H1 (cell line): Measurements from ENCODE around the gene PTPN13. TPM values are rescaled to one million over a fixed set of nuclear protein-coding genes. Genes with fewer than 3 reads are reported as not detected.

Experiments used
- CTCF ChIA-PET: fragments of 300-600 bp; sonication (Branson Sonifier 250); formaldehyde crosslinking; loops from one replicate; lab custom pipeline; 2021; ENCODE audit not compliant: partially characterized antibody; lab: Charles Lee
- POLR2A ChIA-PET: fragments of 300-600 bp; sonication (Branson Sonifier 250); formaldehyde crosslinking; loops from one replicate; lab custom pipeline; 2021; ENCODE audit warnings: inconsistent platforms; ENCODE audit not compliant: partially characterized antibody; lab: Charles Lee
- DNase-seq, 2 experiments: peaks; one replicate each; pipeline versions ENCODE4 v3.0.0 to v3.0.0-alpha.2; 2010 to 2022; ENCODE audit warnings: low spot score in 2 of 2, low read depth in 1 of 2, mixed read lengths in 1 of 2
- FAIRE-seq: peaks from 2 replicates; lab custom pipeline; 2011; peaks lifted over from hg19 to GRCh38; lab: Jason Lieb, UNC
- H2AFZ ChIP-seq: 2 replicates; pipeline ENCODE4 v1.8.1; 2012; ENCODE audit warnings: low read length, inconsistent platforms
- H2AK5ac ChIP-seq: 2 replicates; pipeline ENCODE4 v1.6.1; 2013; ENCODE audit warnings: low read depth, low read length
- H2BK120ac ChIP-seq: replicated peaks from 2 replicates; pipeline ENCODE3; 2013; ENCODE audit warnings: low read depth, low read length, inconsistent platforms
- H2BK12ac ChIP-seq: 2 replicates; pipeline ENCODE4 v1.6.1; 2013; ENCODE audit warnings: low read depth, low read length
- H2BK15ac ChIP-seq: 2 replicates; pipeline ENCODE4 v1.6.1; 2013; ENCODE audit warnings: low read length
- H2BK20ac ChIP-seq: 2 replicates; pipeline ENCODE4 v1.6.1; 2013; ENCODE audit warnings: low read length
- H2BK5ac ChIP-seq: 2 replicates; pipeline ENCODE4 v1.6.1; 2013; ENCODE audit warnings: low read depth, low read length
- H3K14ac ChIP-seq: 2 replicates; pipeline ENCODE4 v1.6.1; 2013; ENCODE audit warnings: inconsistent platforms; ENCODE audit not compliant: insufficient read length
- H3K18ac ChIP-seq: 2 replicates; pipeline ENCODE4 v1.6.1; 2013; ENCODE audit warnings: low read length; ENCODE audit errors: extremely low read depth
- H3K23ac ChIP-seq: 2 replicates; pipeline ENCODE4 v1.6.1; 2013; ENCODE audit warnings: inconsistent platforms; ENCODE audit not compliant: insufficient read length
- H3K23me2 ChIP-seq: 2 replicates; pipeline ENCODE4 v1.6.1; 2013; ENCODE audit warnings: low read depth, low read length
- H3K27ac ChIP-seq: 2 replicates; pipeline ENCODE4 v1.6.1; 2011; ENCODE audit warnings: low read depth, low read length, inconsistent platforms
- H3K27me3 ChIP-seq, 4 experiments: replicated peaks in 1 of 4; 1 replicate in 1 of 4; 2 replicates in 3 of 4; pipeline versions ENCODE4 v1.6.1 to v1.8.1; 2011 to 2013; ENCODE audit warnings: low read length in 3 of 4, mild to moderate bottlenecking in 3 of 4, inconsistent platforms in 2 of 4, mixed read lengths in 2 of 4, moderate library complexity in 1 of 4; ENCODE audit not compliant: control insufficient read depth in 3 of 4, insufficient read depth in 3 of 4; ENCODE audit errors: extremely low read depth in 1 of 4
- H3K36me3 ChIP-seq, 4 experiments: 2 replicates each; pipeline versions ENCODE4 v1.6.1 to v1.8.1; 2011 to 2013; ENCODE audit warnings: mild to moderate bottlenecking in 4 of 4, low read length in 3 of 4, moderate library complexity in 2 of 4, control low read depth in 1 of 4, inconsistent platforms in 1 of 4; ENCODE audit not compliant: insufficient read depth in 4 of 4, control insufficient read depth in 2 of 4
- H3K4ac ChIP-seq: replicated peaks from 2 replicates; pipeline ENCODE3; 2013; ENCODE audit warnings: low read length, low read depth, mixed read lengths, inconsistent platforms; ENCODE audit not compliant: insufficient read length
- H3K4me1 ChIP-seq, 4 experiments: replicated peaks in 1 of 4; 1 replicate in 1 of 4; 2 replicates in 3 of 4; pipeline versions ENCODE4 v1.6.1 to v1.8.1; 2011 to 2013; ENCODE audit warnings: low read length in 3 of 4, inconsistent platforms in 2 of 4, mixed read lengths in 1 of 4; ENCODE audit not compliant: insufficient read depth in 4 of 4, control insufficient read depth in 3 of 4
- H3K4me2 ChIP-seq, 2 experiments: 2 replicates each; pipeline versions ENCODE4 v1.6.1 to v1.8.1; 2011 to 2013; ENCODE audit warnings: low read depth in 2 of 2, low read length in 2 of 2, control low read depth in 1 of 2, inconsistent platforms in 1 of 2, mild to moderate bottlenecking in 1 of 2; ENCODE audit not compliant: insufficient read depth in 1 of 2
- H3K4me3 ChIP-seq, 4 experiments: fragments of 200-600, 300-600 bp in 1 of 4; sonication (generic), shearing (Covaris generic), sonication (Bioruptor Twin) in 1 of 4; 2 replicates each; pipeline versions ENCODE4 v1.5.1 to v1.8.1; 2011 to 2016; ENCODE audit warnings: low read length in 4 of 4, low read depth in 3 of 4, control low read depth in 2 of 4, inconsistent platforms in 2 of 4, mild to moderate bottlenecking in 2 of 4, mixed read lengths in 1 of 4, moderate library complexity in 1 of 4; ENCODE audit not compliant: insufficient read depth in 2 of 4; ENCODE audit errors: extremely low read depth in 1 of 4
- H3K56ac ChIP-seq: replicated peaks from 2 replicates; pipeline ENCODE3; 2013; ENCODE audit warnings: low read depth, mild to moderate bottlenecking, mixed read lengths, low read length, inconsistent platforms; ENCODE audit not compliant: insufficient read length
- H3K79me1 ChIP-seq: 2 replicates; pipeline ENCODE4 v1.6.1; 2013; ENCODE audit warnings: low read depth, low read length, control low read depth
- H3K79me2 ChIP-seq, 2 experiments: 2 replicates each; pipeline versions ENCODE4 v1.6.1 to v1.8.1; 2012 to 2013; ENCODE audit warnings: low read length in 2 of 2, mild to moderate bottlenecking in 2 of 2, inconsistent platforms in 1 of 2; ENCODE audit not compliant: insufficient read depth in 2 of 2, control insufficient read depth in 1 of 2
- H3K9ac ChIP-seq, 4 experiments: replicated peaks in 1 of 4; 1 replicate in 1 of 4; 2 replicates in 3 of 4; pipeline versions ENCODE4 v1.6.1 to v1.8.1; 2011 to 2013; ENCODE audit warnings: low read depth in 3 of 4, low read length in 3 of 4, control low read depth in 2 of 4, mild to moderate bottlenecking in 2 of 4, moderate library complexity in 2 of 4, inconsistent platforms in 1 of 4; ENCODE audit errors: extremely low read depth in 1 of 4
- H3K9me3 ChIP-seq, 2 experiments: 2 replicates each; pipeline versions ENCODE4 v1.6.1 to v1.8.1; 2012 to 2013; ENCODE audit warnings: mild to moderate bottlenecking in 2 of 2, moderate library complexity in 2 of 2, control low read depth in 1 of 2, inconsistent platforms in 1 of 2, low read depth in 1 of 2, low read length in 1 of 2, mixed read lengths in 1 of 2; ENCODE audit not compliant: insufficient read depth in 2 of 2
- H4K20me1 ChIP-seq, 2 experiments: replicated peaks in 1 of 2; 2 replicates each; pipeline versions ENCODE3 to v1.8.1; 2011 to 2013; ENCODE audit warnings: inconsistent platforms in 2 of 2, low read length in 2 of 2, mild to moderate bottlenecking in 1 of 2; ENCODE audit not compliant: insufficient read depth in 2 of 2, control insufficient read depth in 1 of 2
- H4K5ac ChIP-seq: 2 replicates; pipeline ENCODE4 v1.6.1; 2013; ENCODE audit warnings: low read length, low read depth, mixed read lengths, inconsistent platforms; ENCODE audit not compliant: insufficient read length
- H4K8ac ChIP-seq: 2 replicates; pipeline ENCODE4 v1.8.0; 2013; ENCODE audit warnings: mild to moderate bottlenecking, moderate library complexity, low read length, inconsistent platforms; ENCODE audit not compliant: insufficient read depth; ENCODE audit errors: extremely low read depth
- H4K91ac ChIP-seq: replicated peaks from 2 replicates; pipeline ENCODE3; 2013; ENCODE audit warnings: low read length, mixed read lengths, inconsistent platforms; ENCODE audit not compliant: insufficient read length
- CTCF ChIP-seq, 3 experiments: IDR thresholded peaks; 1 replicate in 2 of 3; 2 replicates in 1 of 3; pipeline versions ENCODE4 v1.5.1 to v1.6.1; 2011; ENCODE audit warnings: low read length in 3 of 3, mild to moderate bottlenecking in 3 of 3, inconsistent platforms in 2 of 3, low read depth in 1 of 3, moderate library complexity in 1 of 3; ENCODE audit not compliant: insufficient read depth in 1 of 3; ENCODE audit errors: control extremely low read depth in 1 of 3
- JUN ChIP-seq: IDR thresholded peaks from 2 replicates; pipeline ENCODE4 v1.6.1; 2011; ENCODE audit warnings: low read depth, mild to moderate bottlenecking, improper control_type of control experiment, low read length
- KDM5A ChIP-seq: fragments of 200-600 bp; IDR thresholded peaks from 2 replicates; pipeline ENCODE4 v1.7.1; 2012; ENCODE audit warnings: mild to moderate bottlenecking, low read length, inconsistent platforms, mixed read lengths
- WGBS, 2 experiments: shearing (Covaris generic) in 1 of 2; methylation state at CpG; one replicate each; pipeline versions ENCODE4 v1.1.6 to v1.1.7; 2013 to 2015; ENCODE audit warnings: low lambda C conversion rate in 2 of 2, mixed read lengths in 2 of 2, inconsistent platforms in 1 of 2, low coverage in 1 of 2, missing lambda C conversion rate in 1 of 2; ENCODE audit not compliant: insufficient replicate concordance in 2 of 2, insufficient coverage in 1 of 2, insufficient read length in 1 of 2; ENCODE audit errors: extremely low coverage in 1 of 2, missing lambda C conversion rate in 1 of 2; 5-methylcytosine and 5-hydroxymethylcytosine counted together
- polyA plus RNA-seq, 7 experiments: library from polyadenylated mRNA; depleted of rRNA in 3 of 7; stranded (reverse) in 5 of 7; unstranded in 2 of 7; fragments of >200 nt in 5 of 7; fragments of 200-250 nt in 2 of 7; gene quantifications; 1 replicate in 5 of 7; 2 replicates in 1 of 7; 4 replicates in 1 of 7; pipeline versions ENCODE4 v1.2.1 to v1.2.3, GENCODE V29; 2011 to 2013; ENCODE audit warnings: missing spikeins in 2 of 7, mixed read lengths in 2 of 7
- total RNA-seq: library from RNA; stranded (reverse); fragmentation: NEBNext Ultra II Directional; extraction: Animal tissue kit (Norgen Biotek cat#: 25700); gene quantifications from 2 replicates; pipeline ENCODE4 v1.2.1, GENCODE V29; 2021

The PTPN13 gene
- total and polyA plus RNA-seq, 2 of the 8 experiments (the other 6 are each of a cell fraction or from before 2014, with no cell fraction given): 12.7 to 57.9 TPM

GRCh38 chr4:86670298-86670697, 76.2 kb downstream of the PTPN13 start:
- 90% methylated on average over 1 of the region's 1 CpG; no CpG with 5 or more reads in 1 of the 2 experiments for WGBS, 2 experiments
- no peak overlapping the region for H3K56ac ChIP-seq
- no peaks in the 10 kb centered on the region for H3K4me1 ChIP-seq
- peaks cover 0 to 11% (median 5%) of the 10 kb centered on the region in 4 experiments; a peak in 4 of 8 replicates for H3K36me3 ChIP-seq
- no peak overlapping the region for H3K4me3 ChIP-seq
- H3K27me3 ChIP-seq: no peaks in the 10 kb centered on the region
- H2BK5ac ChIP-seq: no peak overlapping the region
- no peak overlapping the region for H3K14ac ChIP-seq
- no peaks in the 10 kb centered on the region for H3K23me2 ChIP-seq
- H4K91ac ChIP-seq: no peak overlapping the region
- H2BK12ac ChIP-seq: no peak overlapping the region
- H2BK20ac ChIP-seq: no peak overlapping the region
- H2AK5ac ChIP-seq: no peak overlapping the region
- H4K5ac ChIP-seq: no peak overlapping the region
- DNase-seq (no peak), FAIRE-seq (no peak)
- no peak overlapping the region for H2BK15ac ChIP-seq
- H3K27ac ChIP-seq: no peak overlapping the region
- H3K4ac ChIP-seq: no peak overlapping the region
- ChIA-PET POLR2A (no interaction called here), CTCF (no interaction called here)
- no peaks in the 10 kb centered on the region for H4K20me1 ChIP-seq
- no peak overlapping the region for H4K8ac ChIP-seq
- H3K9me3 ChIP-seq: peaks cover 4 to 7% of the 10 kb centered on the region in 2 experiments; a peak in 3 of 4 replicates
- TF ChIP-seq JUN: no peak
- no peak for TF ChIP-seq CTCF (IDR thresholded peaks at IDR 0.05; ENCODE audit: control extremely low read depth in 1 of 3, insufficient read depth in 1 of 3, low read depth in 1 of 3, low read length in 3 of 3)
- TF ChIP-seq KDM5A: no peak
- H3K79me1 ChIP-seq: no peaks in the 10 kb centered on the region
- H3K18ac ChIP-seq: no peak overlapping the region
- no peak overlapping the region for H2AFZ ChIP-seq
- H2BK120ac ChIP-seq: no peak overlapping the region
- H3K9ac ChIP-seq: no peak overlapping the region
- H3K23ac ChIP-seq: no peak overlapping the region
- no peak overlapping the region for H3K4me2 ChIP-seq
- 0 out of 4 replicates have a peak, but pooled peaks cover 0 to 9% of the 10 kb centered on the region in 2 experiments for H3K79me2 ChIP-seq
